GM18861 (cell line): ENCODE measurements around the gene CHIC2.
A peak's percentile ranks its signal among the peaks of the same experiment; 100 is the strongest.

Experiments
- ATAC-seq: cut with Tn5 transposase; IDR thresholded peaks from one replicate; pipeline ENCODE4 v1.9.1; 2021; ENCODE audit not compliant: unreplicated experiment

Gene CHIC2

GRCh38 chr4:54093324-54094240, 29.2 kb upstream of the CHIC2 start:
- ATAC-seq, result no peak

- no peak for ATAC-seq
These were observed 28.3 kb upstream of the CHIC2 start for GRCh38 chr4:54092405-54093323.

- peak; percentile 73 for ATAC-seq
These were observed 27.4 kb upstream of the CHIC2 start for GRCh38 chr4:54091637-54092404.

GRCh38 chr4:54090804-54091623, 26.6 kb upstream of the CHIC2 start:
- peak; percentile 45 for ATAC-seq

- ATAC-seq, result no peak
These were observed 26.0 kb upstream of the CHIC2 start for GRCh38 chr4:54090404-54090803.

GRCh38 chr4:54089875-54090274, 25.5 kb upstream of the CHIC2 start:
- ATAC-seq, result no peak

GRCh38 chr4:54085284-54085683, 20.9 kb upstream of the CHIC2 start:
- ATAC-seq, result no peak

GRCh38 chr4:54082168-54082567, 17.8 kb upstream of the CHIC2 start:
- no peak for ATAC-seq

GRCh38 chr4:54077812-54078211, 13.4 kb upstream of the CHIC2 start:
- ATAC-seq, result no peak

- no peak for ATAC-seq
These were observed 12.3 kb upstream of the CHIC2 start for GRCh38 chr4:54076673-54077072.

- ATAC-seq, result no peak
These were observed 10.0 kb upstream of the CHIC2 start for GRCh38 chr4:54074381-54074780.

- no peak for ATAC-seq
These were observed 9.0 kb upstream of the CHIC2 start for GRCh38 chr4:54073271-54073880.

- no peak for ATAC-seq
These were observed 2.8 kb upstream of the CHIC2 start for GRCh38 chr4:54067166-54067565.

- ATAC-seq, result no peak
These were observed 2.3 kb upstream of the CHIC2 start for GRCh38 chr4:54066718-54067129.

GRCh38 chr4:54066088-54066415, 1.6 kb upstream of the CHIC2 start:
- ATAC-seq, result no peak

- no peak for ATAC-seq
These were observed 1.1 kb upstream of the CHIC2 start for GRCh38 chr4:54065282-54066087.

GRCh38 chr4:54063737-54064316, 578 bp downstream of the CHIC2 start:
- ATAC-seq, result peak; percentile 9

GRCh38 chr4:54063229-54063628, 1.2 kb downstream of the CHIC2 start:
- ATAC-seq, result no peak

GRCh38 chr4:54062392-54062791, 2.0 kb downstream of the CHIC2 start:
- no peak for ATAC-seq
